RWPE1 (cell line): ENCODE results near the gene MARCHF6.
"Not testable (repeated sequence)": the region's sequence is repeated elsewhere in the genome, so short reads cannot be mapped to it uniquely, and the experiment has no call there.

ENCODE experiments used
- CTCF ChIA-PET: fragments of 350-600 bp; sonication (Branson Sonifier 250); formaldehyde crosslinking; extraction: SDS; loops from one replicate; lab custom pipeline; 2021; lab: Yijun Ruan, JAX
- POLR2A ChIA-PET: fragments of 400-600 bp; formaldehyde crosslinking; extraction: SDS; loops from one replicate; lab custom pipeline; 2020; ENCODE audit warnings: antibody characterized with exemption; ENCODE audit not compliant: low non-redundant PET; lab: Yijun Ruan, JAX
- DNase-seq: peaks from one replicate; pipeline ENCODE4 v3.0.0; 2012; ENCODE audit warnings: low spot score
- H3K27ac ChIP-seq: fragments of 450-650 bp; 2 replicates; pipeline ENCODE4 v1.5.1; 2017
- CTCF ChIP-seq: fragments of 450-650 bp; conservative IDR thresholded peaks from 2 replicates; pipeline ENCODE4 v1.5.1; 2017; ENCODE audit warnings: low read depth, mild to moderate bottlenecking

MARCHF6 gene

DNA sequence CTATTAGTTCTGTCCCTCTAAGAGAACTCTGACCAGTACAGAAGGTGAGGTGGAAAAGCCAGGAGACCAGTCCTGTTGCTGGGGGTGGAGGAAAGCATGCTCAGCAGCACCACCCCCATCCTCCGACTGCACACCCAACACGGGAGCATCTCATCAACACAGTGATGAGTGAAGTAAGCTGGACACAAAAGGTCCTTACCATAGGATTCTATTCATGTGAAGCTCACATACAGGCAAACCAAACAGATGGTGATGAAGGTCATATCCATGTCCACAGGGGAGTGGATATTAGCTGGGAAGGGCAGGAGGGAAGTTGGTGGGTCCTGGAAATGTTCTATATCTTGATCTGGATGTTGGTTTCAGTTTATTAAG, 14.8 kb upstream of the MARCHF6 start:
- POLR2A ChIA-PET: no interaction called here
- no peak for TF ChIP-seq CTCF
- no peak overlapping the region for H3K27ac ChIP-seq
- CTCF ChIA-PET: no interaction called here
- no peak for DNase-seq

GRCh38 chr5:10339058-10339811, 14.3 kb upstream of the MARCHF6 start:
- TF ChIP-seq CTCF: no peak
- no peak for DNase-seq
- ChIA-PET POLR2A (no interaction called here), CTCF (no interaction called here)
- no peak overlapping the region for H3K27ac ChIP-seq

DNA sequence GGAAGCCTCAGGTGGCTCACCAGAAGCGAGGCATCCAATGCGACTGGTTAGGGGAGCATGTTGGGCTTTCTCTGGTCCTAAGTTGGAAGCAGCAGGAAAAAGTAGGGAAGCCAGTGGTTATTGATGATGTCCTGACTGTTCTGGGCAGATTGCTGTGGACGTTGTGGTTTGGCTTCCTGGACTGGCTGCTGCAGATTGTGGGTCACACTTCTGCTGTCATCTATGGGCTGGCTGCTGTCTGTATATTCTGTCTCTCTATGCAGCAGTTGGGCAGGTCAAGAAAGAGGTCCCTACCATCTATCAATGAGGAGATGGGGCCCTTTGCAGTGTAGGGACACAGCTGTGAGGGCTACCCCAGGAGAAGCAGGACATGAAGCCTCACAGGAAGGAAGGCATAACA, 13.5 kb upstream of the MARCHF6 start:
- ChIA-PET POLR2A (no interaction called here), CTCF (no interaction called here)
- no peak for DNase-seq
- no peak overlapping the region for H3K27ac ChIP-seq
- TF ChIP-seq CTCF: no peak

- CTCF ChIA-PET: interaction anchor here (0.6 kb wide), 1 partner anchor 8 kb away, joined by 3 read pairs; no protein-coding TSS in a partner anchor
- no peak overlapping the region for H3K27ac ChIP-seq
- POLR2A ChIA-PET: no interaction called here
- TF ChIP-seq CTCF: no peak
- no peak for DNase-seq
Measured at GRCh38 chr5:10343486-10343885, 10.0 kb upstream of the MARCHF6 start.

DNA sequence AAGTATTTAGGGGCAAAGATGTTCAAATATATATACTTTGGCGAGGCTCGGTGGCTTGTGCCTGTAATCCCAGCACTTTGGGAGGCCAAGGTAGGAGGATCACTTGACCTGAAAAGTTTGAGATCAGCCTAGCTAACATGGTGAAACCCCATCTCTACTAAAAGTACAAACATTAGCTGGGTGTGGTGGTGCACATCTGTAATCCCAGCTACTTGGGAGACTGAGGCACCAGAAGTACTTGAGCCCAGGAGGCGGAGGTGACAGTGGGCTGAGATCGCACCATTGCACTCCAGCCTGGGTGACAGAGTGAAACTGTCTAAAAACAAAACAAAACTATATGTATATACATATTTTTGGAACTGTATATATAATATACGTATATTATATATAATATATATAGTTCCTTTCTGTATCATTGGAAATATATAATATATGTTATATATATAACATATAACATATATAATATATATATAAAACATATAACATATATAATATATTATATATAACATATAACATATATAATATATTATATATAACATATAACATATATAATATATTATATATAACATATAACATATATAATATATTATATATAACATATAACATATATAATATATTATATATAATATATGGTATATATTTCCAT, 8.9 kb upstream of the MARCHF6 start:
- CTCF ChIA-PET, H3K27ac ChIP-seq, POLR2A ChIA-PET, DNase-seq: not testable (repeated sequence)

- no peak overlapping the region for H3K27ac ChIP-seq
- POLR2A ChIA-PET: no interaction called here
- CTCF ChIA-PET: no interaction called here
- TF ChIP-seq CTCF: no peak
- DNase-seq: no peak
Measured at GRCh38 chr5:10348258-10348657, 5.2 kb upstream of the MARCHF6 start.

DNA sequence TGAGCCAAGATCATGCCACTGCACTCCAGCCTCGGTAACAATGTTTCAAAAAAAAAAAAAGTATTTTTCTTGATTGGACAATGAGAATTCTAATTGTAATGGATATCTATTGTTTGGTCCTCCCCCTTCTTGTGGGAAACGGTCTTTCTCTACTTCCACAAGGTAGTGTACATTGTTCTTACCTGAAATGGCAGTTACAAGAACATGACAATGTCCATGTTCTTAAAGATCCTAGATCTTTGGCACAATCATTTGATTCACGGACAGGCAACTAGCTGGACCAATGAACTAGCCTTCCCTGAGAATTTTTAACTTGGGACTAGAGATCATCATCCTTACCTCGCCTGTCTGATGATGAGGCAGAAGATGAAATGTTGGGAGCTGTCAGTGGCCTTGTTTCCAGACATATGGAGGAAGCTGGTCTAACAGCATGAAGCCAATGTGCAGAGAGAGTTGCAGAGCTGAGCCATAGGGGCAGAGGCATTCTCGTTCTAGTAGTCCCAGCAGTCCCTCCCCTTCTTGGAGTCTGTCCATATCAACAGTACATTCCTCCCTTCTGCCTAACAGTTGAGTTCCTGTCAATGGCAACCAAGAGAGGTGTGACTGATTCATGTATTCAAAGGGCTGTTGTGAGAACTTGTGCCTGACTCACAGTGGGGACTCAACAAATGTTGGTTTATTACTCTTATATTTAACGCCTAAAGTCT, 2.1 kb upstream of the MARCHF6 start:
- POLR2A ChIA-PET: no interaction called here
- no peak overlapping the region for H3K27ac ChIP-seq
- DNase-seq: peak; percentile 55
- CTCF ChIA-PET: interaction anchor here (0.6 kb wide), 2 partner anchors 8 to 166 kb away, joined by 3 read pairs; no protein-coding TSS in a partner anchor
- no peak for TF ChIP-seq CTCF
